Activated gamma-delta T cell treated with anti-CD3 and anti-CD28 coated beads, Interleukin-2, amount 50 U/mL, for 16 hours (primary cell): ENCODE data around the gene FASLG.
"Not testable (repeated sequence)": the region's sequence is repeated elsewhere in the genome, so short reads cannot be mapped to it uniquely, and the experiment has no call there.

Experiments
- DNase-seq: peaks from one replicate; pipeline ENCODE4 v3.0.0-alpha.2; 2020; ENCODE audit warnings: low read depth

FASLG gene

GRCh38 chr1:172658871-172659453 lies at the start of gene FASLG:
FASLG (plus strand) TSS chr1:172659103; CDS start chr1:172659202, 99 bp downstream.
- peak; percentile 39 for DNase-seq

- no peak for DNase-seq
Measured at GRCh38 chr1:172609528-172609927, 49.4 kb upstream of the FASLG start.

GRCh38 chr1:172612478-172612877 lies 46.4 kb upstream of the FASLG start:
- no peak for DNase-seq

GRCh38 chr1:172613294-172613693 lies 45.6 kb upstream of the FASLG start:
- no peak for DNase-seq

GRCh38 chr1:172616195-172616594 lies 42.7 kb upstream of the FASLG start:
- DNase-seq: no peak

GRCh38 chr1:172616636-172617035 lies 42.3 kb upstream of the FASLG start:
- no peak for DNase-seq

GRCh38 chr1:172620603-172621002 lies 38.3 kb upstream of the FASLG start:
- not testable (repeated sequence) for DNase-seq

- DNase-seq: no peak
Measured at GRCh38 chr1:172622541-172622940, 36.4 kb upstream of the FASLG start.

GRCh38 chr1:172623748-172624147 lies 35.2 kb upstream of the FASLG start:
- DNase-seq: no peak

GRCh38 chr1:172626845-172627244 lies 32.1 kb upstream of the FASLG start:
- no peak for DNase-seq

GRCh38 chr1:172627702-172628101 lies 31.2 kb upstream of the FASLG start:
- no peak for DNase-seq

- no peak for DNase-seq
Measured at GRCh38 chr1:172628401-172628800, 30.5 kb upstream of the FASLG start.

- no peak for DNase-seq
Measured at GRCh38 chr1:172629170-172629569, 29.7 kb upstream of the FASLG start.

GRCh38 chr1:172629638-172630037 lies 29.3 kb upstream of the FASLG start:
- DNase-seq: no peak

- no peak for DNase-seq
Measured at GRCh38 chr1:172630056-172630818, 28.7 kb upstream of the FASLG start.

GRCh38 chr1:172630868-172631267 lies 28.0 kb upstream of the FASLG start:
- DNase-seq: no peak

- no peak for DNase-seq
Measured at GRCh38 chr1:172637522-172637921, 21.4 kb upstream of the FASLG start.

GRCh38 chr1:172638249-172638648 lies 20.7 kb upstream of the FASLG start:
- DNase-seq: no peak

- peak; percentile 50 for DNase-seq
Measured at GRCh38 chr1:172638885-172639831, 19.7 kb upstream of the FASLG start.

GRCh38 chr1:172640111-172640510 lies 18.8 kb upstream of the FASLG start:
- DNase-seq: no peak

GRCh38 chr1:172641492-172641891 lies 17.4 kb upstream of the FASLG start:
- no peak for DNase-seq

GRCh38 chr1:172642970-172643369 lies 15.9 kb upstream of the FASLG start:
- DNase-seq: no peak

- no peak for DNase-seq
Measured at GRCh38 chr1:172646653-172647052, 12.2 kb upstream of the FASLG start.
